Activated T-helper 1 cell treated with anti-CD3 and anti-CD28 coated beads, Interleukin-2, amount 50 U/mL, for 16 hours (primary cell): ENCODE results near the gene CHKA.
"Not testable (repeated sequence)": the region's sequence is repeated elsewhere in the genome, so short reads cannot be mapped to it uniquely, and the experiment has no call there.

Experiments
- DNase-seq, 2 donors: peaks; one replicate each; pipeline ENCODE4 v3.0.0-alpha.2; 2020; ENCODE audit warnings: low read depth in 1 of 2, low spot score in 1 of 2

CHKA gene

DNA sequence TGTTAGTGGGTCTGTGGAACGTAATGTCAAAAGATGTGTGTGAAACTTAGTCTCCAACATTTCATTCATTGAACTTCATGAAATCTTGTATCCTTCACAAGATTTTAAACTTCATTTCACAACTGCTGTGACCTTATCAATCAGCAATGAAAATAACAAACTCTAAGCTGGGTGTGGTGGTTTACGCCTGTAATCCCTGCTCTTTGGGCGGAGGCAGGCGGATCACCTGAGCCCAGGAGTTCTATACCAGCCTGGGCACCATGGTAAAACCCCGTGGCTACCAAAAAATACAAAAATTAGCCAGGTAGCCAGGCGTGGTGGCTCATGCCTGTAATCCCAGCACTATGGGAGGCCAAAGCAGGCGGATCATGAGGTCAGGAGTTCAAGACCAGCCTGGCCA lies 5.1 kb downstream of the CHKA start:
- no peak for DNase-seq

- DNase-seq, result no peak
Measured at GRCh38 chr11:68115285-68115684, 5.9 kb downstream of the CHKA start.

GRCh38 chr11:68113986-68114385 lies 7.2 kb downstream of the CHKA start:
- DNase-seq, result no peak

DNA sequence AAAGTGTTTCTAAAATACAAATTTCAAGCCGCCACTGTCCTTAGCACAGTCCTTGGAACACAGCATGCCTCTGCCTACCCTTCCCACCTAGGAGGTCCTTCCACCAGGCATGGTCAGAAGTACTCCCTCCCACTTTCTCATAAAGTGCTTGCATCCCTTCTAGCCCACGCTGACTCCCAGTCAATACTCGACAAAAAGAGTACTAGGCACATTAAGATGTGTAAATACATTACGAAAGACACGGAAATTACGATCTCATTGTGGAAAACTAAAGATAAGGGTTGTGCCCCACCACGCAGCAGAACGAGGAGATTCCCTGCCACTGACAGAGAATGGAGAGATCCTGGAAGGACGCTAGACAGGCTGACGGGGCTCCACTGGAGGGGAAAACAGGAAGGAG lies 13.5 kb downstream of the CHKA start:
- no peak for DNase-seq

DNA sequence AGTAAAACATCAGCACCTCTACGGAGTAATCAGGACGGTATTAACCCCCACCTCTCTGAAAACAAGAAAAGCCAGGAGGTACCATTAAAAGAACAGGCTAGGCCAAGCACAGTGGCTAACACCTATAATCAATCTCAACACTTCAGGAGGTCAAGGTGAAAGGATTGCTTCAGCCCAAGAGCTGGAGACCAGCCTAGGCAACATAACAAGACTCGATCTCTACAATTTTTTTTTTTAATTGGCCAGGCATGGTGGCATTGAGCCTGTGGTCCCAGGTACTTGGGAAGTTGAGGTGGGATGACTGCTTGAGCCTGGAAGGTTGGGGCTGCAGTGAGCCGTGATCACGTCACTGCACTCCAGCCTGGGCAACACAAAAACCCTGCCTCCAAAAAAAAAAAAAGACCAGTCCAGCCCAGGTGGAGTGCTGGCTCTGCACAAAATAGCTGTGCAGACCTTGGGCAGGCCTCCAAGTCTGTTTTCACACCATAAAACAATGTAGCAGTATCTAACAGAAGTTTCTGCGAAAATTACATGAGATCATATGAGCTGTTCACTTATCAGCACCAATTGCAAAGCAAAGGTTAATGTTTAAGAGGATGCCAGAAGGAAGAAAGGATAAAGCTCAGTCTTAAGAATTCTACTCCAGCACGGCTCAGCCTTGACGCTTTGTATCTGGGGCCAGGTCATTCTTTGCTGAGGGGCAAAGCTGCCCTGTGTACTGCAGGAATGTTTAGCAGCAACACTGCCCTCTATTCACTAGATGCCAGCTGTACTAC lies 14.8 kb downstream of the CHKA start:
- no peak for DNase-seq

- no peak for DNase-seq
Measured at GRCh38 chr11:68099474-68100405, 21.4 kb downstream of the CHKA start.

- no peak for DNase-seq
Measured at GRCh38 chr11:68099057-68099456, 22.1 kb downstream of the CHKA start.

DNA sequence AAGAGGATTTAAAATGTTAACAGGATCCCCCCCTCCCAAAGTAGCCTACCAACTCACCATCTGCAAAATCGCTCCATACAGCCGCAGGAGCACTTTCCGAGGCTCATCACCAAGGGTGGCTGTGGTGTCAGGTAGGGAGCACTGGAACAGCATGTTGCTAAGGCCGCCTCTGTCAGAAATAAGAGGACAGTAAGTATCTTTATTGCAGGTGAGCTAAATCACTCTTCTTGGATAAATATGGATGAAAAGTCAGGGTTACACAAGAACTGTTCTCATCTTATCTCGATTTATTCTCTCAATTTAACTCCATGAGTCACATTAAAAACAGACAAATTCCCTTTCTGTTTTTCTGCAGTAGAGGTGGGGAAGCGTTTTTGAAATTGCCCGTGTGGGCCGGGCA lies 24.2 kb downstream of the CHKA start:
- DNase-seq, result no peak

DNA sequence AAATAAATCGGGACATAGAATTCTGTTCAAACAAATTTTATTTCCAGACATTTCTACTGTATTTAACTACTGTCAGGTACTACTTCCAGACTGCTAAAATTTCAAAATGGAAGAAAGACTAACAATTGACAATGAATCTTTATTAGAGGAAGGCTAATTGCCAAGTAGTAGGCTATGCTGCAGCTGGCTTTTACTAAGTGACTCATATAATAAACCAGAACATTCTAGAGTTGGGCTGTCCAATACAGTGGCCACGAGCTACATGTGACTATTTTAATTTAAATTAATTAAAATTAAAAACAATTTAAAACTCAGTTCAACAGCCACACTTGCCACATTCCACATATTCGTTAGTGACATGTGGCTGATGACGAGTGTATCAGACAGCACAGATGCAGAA lies 27.6 kb downstream of the CHKA start:
- DNase-seq, result no peak

- DNase-seq, result not testable (repeated sequence)
Measured at GRCh38 chr11:68092946-68093345, 28.2 kb downstream of the CHKA start.

DNA sequence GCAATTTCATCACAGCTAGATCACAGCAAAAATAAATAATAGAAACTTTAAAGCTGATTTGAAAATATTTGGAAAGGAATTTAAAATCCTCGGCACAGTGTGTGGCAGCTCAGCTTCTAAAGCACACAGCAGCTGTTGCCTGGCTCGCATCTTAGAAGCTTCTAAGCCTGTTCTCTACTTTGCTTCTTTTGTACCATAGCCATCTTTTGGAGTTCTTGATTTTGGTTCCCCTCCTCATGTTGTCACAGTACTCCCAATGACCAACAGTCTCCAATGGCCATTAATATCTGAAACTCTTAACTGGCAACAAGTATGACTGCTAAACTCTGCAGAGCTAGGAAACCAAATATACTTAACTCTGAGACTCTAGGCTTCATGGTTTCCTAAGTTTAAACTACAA lies 28.8 kb downstream of the CHKA start:
- no peak for DNase-seq

- no peak for DNase-seq
Measured at GRCh38 chr11:68090706-68091105, 30.5 kb downstream of the CHKA start.

DNA sequence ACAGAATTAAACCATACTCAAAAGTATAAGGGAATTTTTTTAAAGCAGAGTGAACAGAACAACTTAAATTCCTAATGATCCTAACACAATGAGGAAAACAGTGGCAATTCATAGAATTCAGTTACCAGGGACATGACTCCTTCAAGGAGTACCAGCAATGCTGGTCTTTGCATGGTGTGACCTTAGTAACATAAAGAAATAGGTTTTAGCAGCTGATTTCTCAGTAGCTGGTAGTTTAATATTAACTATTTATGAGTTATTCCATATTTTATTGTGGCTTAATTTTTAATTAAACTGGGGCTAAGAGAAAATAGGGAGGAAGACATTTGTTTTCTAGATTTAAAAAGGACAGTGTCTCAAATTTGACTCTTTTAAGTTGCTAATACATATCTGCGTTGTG lies 30.9 kb downstream of the CHKA start:
- DNase-seq, result no peak

- DNase-seq, result no peak
Measured at GRCh38 chr11:68089679-68090078, 31.5 kb downstream of the CHKA start.

GRCh38 chr11:68083517-68083916 lies 37.7 kb downstream of the CHKA start:
- no peak for DNase-seq

DNA sequence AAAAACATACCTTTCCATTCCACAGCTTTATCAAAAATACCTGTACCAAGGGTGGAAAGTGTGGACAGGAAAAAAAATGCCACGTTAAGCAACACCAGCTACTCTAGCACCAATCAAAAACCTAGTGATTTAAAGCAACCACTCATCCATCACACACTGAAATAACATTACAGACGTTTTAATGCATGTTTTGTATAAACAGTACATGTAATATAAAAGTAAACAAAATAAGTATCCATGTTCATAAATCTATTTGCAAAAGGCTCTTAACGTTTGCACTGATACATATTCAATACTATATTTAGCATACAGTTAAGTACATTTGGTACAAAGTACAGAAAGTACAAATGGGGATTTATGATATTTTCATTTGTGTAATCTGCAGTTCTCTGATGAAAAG lies 38.7 kb downstream of the CHKA start:
- no peak for DNase-seq

DNA sequence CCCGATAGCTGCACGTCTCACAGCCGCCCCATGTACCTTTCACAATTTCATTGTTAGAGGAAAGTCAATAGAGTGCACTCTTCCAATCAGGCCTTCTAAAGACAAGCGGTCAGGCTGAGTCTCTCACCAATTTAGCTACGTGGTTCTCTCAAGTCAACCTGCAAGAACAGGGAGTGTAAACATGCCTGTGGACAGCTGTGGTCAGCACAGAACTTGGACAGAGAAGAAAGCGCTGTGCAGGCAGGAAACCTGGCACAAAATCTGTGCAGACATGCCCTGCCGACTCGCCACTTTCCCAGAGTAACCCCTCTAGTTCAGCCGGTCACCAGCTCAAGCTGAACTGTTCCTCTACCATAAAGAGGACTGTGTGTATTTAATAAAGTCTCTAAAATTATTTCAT lies 39.5 kb downstream of the CHKA start:
- no peak for DNase-seq

DNA sequence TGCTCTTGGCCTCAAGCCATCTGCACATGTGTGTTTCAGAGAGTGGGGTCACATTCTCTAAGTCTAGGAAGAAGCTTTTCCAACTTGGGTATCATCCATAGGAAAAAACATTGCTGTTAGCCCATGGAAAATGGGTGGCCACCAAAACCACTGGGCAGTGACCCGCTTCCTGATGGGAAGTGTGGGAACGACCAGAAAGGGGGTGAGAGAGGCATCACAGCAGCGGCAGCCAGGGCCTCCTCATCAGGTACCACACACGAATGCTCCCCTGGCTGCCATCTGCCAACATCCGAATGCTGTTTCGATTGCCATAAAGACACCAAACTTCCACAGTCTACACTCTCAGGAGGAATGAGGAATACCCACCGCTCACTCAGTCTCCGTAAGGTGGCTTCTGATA lies 40.3 kb downstream of the CHKA start:
- DNase-seq, result no peak

DNA sequence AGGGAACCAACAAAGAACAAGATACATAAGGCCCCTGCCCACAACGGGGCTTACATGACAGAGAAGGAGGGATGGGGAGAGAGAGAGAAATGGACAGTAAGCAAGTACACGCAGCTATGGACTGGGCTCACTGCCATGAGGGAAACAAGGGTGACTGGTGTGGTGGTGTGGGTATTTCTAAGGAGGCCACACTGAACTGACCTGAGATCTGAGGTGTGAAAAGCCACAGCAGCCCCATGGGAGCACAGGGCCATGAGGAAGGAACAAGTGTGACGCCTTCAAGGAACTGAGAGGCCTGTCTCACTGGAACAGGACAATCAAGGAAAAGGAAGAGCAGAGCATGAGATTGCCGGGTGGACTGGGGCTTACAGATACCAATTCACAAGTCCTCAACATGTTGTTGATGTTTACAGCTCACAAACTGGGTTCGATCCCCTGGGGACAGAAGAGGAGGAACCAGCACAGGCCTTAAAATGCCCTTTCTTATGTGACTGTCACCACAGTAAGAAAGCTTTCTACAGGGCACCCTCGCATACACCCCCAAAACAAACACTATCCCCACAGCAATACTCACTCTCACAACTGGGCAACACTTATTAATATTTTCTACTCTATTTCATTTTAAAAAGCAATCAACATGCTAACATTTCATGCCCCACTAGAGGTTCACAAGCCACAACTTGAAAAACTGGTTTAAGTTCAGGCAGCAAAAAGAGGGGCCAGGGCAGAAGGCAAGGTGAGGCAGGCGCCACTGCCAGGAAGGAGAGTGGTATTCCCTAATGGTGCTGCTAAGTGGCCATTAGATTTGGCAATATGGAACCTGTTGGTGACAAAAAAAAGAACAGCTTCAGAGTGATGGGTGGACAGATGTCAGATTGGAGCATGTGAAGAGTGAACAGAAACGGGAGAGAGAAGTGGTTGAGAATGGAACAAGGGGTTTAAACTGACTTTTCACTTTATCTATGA lies 43.3 kb downstream of the CHKA start:
- no peak for DNase-seq

- DNase-seq, result no peak
Measured at GRCh38 chr11:68076371-68077042, 44.7 kb downstream of the CHKA start.
